GM19455 (cell line): ENCODE measurements around the gene ARSJ.
"Not testable (repeated sequence)": the region's sequence is repeated elsewhere in the genome, so short reads cannot be mapped to it uniquely, and the experiment has no call there.

Source experiments
- ATAC-seq: cut with Tn5 transposase; IDR thresholded peaks from one replicate; pipeline ENCODE4 v1.9.1; 2021; ENCODE audit not compliant: unreplicated experiment

Gene ARSJ

DNA sequence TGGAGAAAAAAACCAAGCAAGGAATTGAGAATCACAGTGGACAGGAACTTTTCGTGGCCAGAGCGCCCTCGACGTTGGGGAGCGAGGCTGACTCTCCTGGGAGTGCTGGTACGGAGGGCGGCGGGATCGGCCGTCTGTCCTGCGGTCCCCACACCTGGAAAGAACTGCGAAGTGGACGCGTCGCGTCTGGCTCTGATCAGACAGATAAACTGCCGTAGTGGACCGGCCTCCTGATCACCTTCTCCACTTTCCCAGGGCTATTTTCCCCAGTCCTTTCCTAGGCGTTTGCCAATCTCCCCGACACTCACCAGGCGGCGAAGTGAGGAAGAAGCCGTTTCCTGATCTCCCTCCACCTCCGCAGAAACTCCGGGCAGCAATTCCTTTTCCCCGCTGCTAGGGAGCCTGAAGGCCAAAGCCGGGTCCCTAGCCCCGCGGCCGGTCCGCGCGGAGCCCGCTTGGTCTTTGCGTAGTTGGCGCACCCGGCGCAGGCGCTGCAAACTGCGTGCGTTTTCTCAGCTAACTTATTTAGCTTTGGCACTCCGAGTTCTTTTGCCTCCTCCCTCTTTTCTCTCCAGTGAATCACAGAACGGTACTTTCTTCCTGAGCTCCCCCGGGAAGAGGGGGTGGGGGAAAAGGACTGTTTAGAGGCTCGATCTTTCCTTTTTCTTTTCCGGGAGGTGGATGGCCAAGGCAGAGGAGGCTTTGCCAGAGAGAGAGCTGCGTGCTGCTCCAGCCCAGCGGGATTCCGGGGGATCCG is at the start of gene ARSJ:
Gene ARSJ, minus strand, starts transcription at position 500 of the 757 bp plus-strand sequence. CDS start 813 bp downstream, outside the sequence.
- ATAC-seq = no peak

DNA sequence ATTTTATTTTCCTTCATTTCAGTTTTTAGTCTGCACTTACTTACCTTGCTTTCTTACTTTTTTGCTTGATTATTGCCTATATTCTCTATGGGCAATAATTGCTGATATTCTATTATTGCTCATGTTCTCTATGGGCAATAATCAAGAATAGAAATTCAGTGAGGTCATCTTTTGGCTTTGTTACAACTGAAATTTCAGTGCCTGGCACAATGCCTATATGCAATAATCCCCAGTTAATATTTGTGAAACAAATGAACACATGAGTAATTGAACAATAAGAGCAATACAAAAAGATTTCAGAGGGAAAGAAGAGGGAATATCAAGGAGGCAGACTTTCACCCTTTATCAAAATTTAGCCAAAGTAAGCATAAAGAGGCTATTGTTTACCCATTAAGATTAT is 48.6 kb upstream of the ARSJ start:
- no peak for ATAC-seq

DNA sequence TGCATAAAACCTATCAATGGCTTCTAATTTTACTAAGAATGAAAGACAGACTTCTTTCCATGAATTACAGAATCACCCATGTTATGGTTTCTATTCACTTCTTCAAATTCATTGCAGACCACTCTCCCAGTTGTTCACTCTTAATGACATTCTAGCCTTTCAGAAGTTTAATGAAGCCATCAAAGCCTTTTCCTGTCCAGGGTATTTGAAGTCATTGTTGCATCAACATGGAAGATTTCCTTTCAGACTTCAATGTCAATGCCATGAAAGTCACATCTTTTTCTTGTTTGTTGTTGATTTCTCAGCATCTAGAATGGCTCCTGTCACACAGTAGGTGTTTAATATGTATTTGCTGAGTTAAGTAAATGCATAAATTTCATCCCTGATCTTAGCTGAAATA is 48.1 kb upstream of the ARSJ start:
- ATAC-seq = no peak

DNA sequence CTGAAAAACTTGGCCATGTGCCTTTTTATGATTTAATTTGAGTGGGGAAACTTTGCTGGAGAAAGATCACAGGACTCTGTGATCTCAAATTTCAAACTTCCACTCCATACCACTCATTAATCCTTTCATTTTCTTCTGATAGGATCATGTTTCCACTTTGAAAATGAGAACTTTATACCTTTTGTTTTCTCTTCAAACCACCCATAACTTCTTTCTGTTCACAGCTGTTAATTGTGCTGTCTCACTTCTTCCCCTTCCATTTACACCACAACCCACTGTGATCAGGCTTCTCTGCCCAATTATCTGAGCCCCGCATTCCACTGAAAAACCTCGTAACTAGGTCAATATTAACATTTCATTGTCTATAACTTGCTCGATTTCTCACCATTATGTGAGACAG is 47.0 kb upstream of the ARSJ start:
- ATAC-seq = no peak

DNA sequence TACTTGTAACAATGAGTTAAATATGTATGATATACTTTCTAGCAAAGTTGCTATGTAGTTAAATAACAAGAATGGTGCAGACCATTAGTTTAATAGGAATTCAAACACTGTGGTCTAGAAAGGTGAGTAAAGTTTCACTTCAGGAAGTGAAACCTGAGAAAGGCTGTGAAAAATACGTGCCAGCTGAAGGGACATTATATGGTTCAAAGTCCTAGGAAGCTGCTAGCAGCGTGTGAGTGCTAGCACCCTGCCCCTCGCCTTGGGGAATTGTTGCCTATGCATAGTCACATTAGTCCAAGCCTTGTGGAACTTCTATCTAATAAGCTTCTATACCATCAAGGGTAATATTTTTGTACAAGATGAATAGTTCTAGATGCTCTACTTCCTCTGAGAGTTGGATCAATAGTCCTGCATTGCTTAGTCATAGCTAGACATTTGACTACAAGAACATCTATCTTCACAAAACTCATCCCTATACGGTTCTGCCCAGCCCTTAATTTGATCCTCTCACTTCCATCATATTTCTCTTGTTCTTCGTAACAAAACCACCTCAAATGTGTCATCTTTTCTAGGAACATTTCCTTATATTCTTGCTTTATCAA is 45.8 kb upstream of the ARSJ start:
- ATAC-seq = peak; percentile 78

DNA sequence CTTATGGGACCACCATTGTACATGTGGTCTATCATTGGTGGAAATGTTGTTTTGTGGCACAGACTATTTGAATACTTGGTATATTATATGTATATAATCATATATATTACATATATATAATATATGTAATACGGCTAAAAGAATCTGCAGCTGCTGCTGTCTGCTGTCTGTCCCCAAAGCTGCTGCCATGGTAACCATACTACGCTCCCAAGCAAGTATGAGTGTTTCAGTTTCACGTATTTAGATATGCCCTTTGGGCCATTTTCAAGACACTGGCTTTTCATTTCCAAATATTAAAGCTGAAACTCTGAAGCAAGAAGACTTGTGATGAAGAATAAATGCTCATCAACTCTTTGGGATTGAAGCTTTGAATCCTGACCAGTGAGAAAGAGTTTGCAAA is 42.0 kb upstream of the ARSJ start:
- ATAC-seq = no peak

DNA sequence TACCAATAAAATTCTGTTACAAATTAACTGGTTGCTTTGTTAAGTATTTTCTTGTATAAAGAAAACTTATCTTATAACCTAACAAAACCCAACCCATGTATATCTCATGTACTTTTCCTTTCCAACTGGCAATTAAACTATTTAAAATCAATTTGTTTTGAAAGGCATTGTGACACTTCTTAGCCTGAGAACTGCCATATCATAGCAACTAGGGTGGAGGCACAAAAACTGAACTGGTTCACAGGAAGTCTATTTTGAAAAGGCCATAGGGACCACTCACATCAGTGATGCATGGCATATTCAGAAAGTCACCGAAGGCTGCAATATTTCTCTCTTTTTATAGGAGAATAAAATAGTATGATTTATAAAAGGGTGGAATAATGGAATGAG is 40.5 kb upstream of the ARSJ start:
- no peak for ATAC-seq

DNA sequence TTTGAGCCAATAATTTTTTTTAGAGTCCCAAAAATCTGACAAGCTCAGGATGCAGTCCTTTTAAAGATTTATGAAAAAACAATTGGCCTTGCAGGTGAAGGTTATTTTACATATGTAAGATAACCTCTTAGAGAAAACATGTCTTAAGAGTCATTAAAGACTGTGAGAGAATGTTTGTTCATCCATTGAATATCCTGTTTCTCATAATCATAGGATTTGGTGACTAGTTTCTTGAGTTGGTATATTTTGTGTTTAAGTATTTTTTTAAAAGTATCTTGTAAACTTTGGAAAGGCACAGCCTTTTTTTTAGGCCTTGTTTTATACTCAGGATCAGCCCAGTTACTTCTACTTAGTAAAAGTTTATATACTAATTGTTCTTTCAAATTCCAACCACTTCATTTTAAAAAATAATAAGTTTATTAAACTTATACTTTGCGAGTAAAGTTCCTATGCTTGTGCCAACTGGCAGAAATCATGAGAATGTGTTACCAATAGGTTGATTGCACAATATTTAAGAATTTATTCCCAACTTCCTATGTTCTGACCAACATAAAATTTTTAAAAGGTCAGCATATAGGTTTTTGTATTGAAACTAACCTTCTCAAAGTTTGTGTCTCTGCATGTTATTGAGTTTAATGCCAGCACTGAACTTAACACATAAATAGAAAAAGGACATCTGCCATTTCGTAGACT is 40.0 kb upstream of the ARSJ start:
- no peak for ATAC-seq

DNA sequence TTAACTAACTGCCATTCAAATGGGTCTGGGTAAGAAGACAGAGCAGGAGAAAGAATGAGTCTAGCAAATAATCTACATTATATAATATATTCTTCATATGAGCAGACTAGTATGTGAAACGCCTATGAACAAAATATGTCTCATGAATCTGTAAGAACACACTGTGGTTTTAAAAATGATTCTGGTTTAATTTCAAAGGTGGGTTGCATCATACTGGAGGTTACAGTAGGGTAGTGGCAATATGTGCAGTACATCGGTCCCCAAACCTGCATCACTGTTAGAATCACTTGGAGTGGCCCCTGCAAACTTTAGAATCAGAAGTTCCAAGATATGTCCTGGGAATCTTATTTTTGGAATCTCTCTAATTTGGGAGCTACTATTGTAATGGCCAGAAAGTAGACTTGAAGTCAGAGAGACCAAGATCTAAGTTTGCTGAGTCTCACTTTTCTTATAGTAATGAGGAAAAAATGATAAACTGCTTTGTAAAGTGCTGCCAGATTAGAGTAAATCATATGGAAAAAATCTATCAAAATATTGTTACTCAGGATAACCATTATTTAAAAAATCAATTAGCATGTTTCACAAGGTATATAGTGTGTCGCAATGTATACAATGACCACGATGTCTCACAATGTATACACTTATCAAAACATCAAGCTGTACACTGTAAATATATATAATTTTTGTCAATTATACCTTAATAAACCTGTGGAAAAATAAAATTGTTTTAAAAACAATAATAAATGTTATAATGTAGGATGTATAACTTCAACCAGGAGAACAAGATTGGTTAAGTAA is 37.9 kb upstream of the ARSJ start:
- ATAC-seq = no peak

DNA sequence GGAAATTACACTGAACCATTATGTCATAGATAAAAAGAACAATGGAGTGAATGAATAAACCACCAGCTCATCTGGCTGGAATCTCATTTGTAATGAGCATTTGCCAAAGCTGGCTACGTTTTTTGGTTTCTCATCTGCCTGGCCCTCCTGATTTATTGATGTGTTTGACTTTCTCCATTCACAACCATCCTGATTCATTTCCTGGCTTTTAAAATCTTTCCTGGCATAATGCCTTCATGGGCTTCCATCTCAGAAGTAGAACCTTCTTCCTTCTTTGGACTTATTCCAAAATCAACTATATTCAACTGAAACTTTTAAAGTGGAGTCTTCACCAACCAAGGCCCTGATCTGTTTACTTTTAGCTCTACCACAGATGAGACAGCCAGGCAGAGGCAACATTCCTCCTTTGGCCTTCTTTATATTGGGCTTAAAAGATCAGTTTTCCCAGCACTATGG is 36.0 kb upstream of the ARSJ start:
- no peak for ATAC-seq

DNA sequence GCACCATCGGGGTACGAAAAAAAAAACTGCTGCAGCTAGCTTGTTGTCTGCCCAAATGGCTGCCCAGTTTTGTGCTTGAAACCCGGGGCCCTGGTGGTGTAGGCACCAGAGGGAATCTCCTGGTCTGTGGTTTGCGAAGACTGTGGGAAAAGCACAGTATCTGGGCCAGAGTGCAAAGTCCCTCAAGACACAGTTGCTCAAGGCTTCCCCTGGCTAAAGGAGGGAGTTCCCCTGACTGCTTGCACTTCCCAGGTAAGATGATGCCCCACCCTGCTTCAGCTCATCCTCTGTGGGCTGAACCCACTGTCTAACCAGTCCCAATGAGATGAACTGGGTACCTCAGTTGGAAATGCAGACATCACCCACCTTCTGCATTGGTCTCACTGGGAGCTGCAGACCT is 33.8 kb upstream of the ARSJ start:
- ATAC-seq = not testable (repeated sequence)

DNA sequence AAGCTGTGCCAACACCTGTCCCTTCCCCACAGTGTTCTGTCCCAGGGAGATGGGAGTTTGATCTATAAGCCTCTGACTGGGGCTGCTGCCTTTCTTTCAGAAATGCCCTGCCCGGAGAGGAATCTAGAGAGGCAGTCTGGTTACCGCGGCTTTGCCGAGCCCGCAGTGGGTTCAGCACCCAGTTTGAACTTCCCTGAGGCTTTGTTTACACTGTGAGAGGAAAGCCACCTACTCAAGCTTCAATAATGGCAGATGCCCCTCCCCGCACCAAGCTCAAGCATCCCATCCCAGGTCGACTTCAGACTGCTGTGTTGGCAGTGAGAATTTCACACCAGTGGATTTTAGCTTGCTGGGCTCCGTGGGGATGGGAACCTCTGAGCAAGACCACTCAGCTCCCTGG is 33.3 kb upstream of the ARSJ start:
- ATAC-seq = no peak

DNA sequence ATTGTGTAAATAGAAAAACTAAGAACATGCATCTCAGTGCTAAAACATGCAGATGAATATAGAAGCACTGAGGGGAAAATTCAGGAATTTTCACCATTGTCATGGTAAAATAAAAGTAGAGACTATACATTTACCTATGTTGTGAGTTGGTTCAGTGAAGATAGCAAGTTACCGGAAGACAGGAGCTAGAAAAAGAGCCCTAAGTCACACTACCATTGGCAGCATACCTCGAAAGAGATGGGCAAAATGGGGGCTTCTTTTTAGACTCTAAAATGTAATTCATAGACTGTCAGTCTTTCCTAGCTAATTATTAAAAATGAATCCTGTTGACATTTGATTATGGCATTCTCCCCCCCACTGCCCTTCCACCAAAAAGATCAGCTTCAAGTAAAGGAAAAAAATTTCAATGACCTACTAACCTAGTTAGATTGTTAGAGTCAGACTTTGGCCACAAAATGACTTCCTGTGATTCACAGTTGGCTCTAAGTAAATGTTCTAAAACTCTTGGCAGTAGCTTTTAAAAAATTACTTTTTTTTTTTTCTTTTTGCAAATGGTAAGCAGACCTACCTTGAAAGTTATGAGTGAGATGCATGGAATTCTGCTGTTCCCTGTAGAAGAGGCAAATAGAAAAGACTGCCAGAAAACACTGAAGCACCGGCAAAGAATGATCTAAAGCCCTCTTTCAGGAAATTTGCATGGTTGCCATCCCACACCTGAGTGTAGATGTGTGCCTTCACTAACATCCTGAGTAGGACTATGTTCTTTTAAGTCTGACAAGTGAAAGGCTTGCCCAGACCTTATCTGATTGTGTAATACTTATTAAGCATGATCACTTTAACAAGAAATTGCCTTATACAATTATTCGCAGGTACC is 26.4 kb upstream of the ARSJ start:
- ATAC-seq = no peak

DNA sequence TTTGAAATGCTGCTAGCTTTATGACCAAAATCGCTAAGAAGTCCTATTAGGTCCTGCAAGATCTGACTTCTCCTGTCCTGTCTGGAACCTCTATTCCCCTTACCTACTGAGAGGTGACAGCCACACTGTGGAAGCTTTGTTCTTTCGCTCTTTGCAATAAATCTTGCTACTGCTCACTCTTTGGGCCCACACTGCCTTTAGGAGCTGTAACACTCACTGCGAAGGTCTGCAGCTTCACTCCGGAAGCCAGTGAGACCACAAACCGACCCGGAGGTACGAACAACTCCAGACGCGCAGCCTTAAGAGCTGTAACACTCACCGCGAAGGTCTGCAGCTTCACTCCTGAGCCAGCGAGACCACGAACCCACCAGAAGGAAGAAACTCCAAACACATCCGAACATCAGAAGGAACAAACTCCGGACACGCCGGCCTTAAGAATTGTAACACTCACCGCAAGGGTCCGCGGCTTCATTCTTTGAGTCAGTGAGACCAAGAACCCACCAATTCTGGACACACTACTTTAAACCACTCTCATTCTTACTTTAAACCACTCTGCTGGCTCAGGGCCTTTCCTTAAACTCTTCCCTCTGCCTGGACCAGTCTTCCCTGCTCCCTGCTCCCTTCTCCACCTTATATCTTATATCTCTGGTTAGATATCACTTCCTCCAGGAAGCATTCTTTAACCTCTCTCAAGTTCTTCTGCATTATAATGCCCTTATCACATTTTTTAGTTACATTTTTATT is 25.2 kb upstream of the ARSJ start:
- ATAC-seq = not testable (repeated sequence)

DNA sequence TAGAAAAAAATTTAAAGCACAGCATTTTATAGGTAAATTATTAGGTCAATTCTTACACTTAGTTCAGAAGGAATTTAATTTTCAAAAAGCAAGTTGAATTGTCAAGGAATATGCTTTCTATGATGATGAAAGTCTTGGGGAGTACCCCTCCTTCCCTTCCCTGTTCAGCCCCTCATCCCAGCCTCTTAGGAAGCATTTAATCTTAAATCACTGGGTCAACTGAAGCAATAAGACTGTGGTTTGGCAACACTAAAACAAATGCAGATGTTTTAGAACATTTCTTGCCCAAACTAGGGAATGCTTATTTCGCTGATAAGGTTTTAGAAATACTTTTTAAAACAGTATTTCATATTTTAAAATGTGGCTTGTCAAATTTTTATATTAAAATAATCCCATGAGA is 19.1 kb upstream of the ARSJ start:
- no peak for ATAC-seq

DNA sequence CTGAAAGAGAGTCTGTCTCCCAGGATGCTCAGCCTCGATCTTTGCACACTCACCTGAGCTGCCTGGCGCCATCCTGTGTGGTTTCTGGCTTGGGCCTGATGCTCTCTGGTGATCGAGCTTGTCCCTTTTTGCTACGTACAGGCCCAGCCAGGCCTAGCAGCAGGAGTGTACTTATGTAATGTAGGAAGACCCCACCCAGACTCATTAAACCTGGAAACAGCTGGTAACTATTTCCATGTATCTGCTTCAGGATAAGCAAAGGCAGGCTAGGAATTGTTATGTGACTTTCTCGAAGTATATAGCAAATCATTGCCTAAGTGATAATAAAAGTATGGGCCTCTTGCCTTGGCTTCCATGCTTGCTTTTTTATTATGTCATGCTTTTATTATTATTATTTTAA is 18.6 kb upstream of the ARSJ start:
- ATAC-seq = no peak

DNA sequence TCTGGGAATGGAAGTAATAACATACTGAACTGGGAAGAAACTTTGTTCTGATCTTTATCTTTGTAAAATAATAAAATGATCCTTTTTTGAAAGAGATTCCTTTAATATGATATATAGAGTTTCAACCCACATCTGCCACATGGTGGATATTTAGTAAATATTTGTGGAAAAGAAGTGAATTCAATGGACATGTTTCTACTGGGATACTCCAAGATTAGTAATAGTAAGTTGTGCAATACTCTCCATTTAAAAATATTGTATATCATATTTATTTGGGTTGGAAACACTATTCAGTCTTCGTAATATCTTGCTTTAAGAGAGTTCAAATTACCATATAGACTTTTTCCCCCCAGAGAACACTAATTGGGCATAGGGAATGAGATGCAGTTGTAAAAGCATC is 17.8 kb upstream of the ARSJ start:
- no peak for ATAC-seq

DNA sequence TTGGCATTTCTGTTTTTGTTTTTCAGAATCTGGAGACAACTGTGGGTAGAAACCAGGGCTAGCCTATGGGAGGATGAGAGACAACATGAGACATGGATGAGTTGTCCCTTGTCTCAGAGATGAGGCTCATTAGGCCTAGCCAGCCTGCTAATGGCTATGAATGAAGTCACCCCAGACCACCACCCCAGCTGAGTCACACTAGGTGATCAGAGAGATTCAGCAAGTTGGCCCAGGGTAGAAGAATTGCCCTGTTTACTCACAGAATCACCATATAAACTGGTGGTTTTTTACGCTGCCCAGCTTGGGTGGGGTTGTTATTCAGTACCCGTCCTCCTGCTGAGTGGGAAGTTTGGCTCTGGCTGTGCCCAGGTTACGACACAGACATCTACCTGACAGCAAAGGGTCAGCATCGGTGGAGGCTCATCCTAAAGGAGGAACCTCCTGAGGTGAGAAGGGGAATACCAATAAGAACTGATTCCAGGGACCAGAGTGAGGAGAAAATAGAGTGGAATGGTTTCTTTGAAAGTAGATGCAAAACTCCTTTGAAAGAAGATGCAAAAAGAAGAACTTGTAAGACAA is 17.2 kb upstream of the ARSJ start:
- ATAC-seq = no peak

DNA sequence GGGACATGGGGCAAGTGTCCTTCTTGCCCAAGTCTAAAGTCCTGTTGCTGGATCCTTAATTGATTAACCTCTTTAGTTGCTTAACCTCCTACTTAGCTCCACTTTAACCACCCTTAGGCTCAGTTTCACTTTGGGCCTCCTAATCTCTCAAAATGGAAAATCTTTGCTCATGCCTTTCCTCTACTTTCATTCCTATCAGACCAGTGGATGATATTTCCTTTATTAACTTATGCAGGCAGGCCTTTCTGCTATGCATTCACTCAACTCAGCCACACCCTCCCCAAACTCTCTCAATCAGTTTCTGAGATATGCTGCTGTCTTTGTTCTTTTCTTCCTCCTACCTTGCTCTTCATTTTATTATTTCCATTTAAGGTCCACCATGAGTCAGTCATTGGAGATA is 14.4 kb upstream of the ARSJ start:
- no peak for ATAC-seq
